ENCODE measurements around the gene DNAAF2. TPM values are rescaled to one million over a fixed set of nuclear protein-coding genes. Genes with fewer than 3 reads are reported as not detected.

Gene DNAAF2
- total and polyA plus RNA-seq, 2 of the 13 experiments (the other 11 are each of a cell fraction or from before 2014, with no cell fraction given), result 6.1 to 13.6 TPM

- TF ChIP-seq STAT5B (CRISPR knock-in tag; IDR thresholded peaks at IDR 0.05), result no peak
- no peak for TF ChIP-seq GABPA (IDR thresholded peaks at IDR 0.05; ENCODE audit: low read depth, low read length)
- no peak for TF ChIP-seq GABPA (CRISPR knock-in tag; IDR thresholded peaks at IDR 0.05; ENCODE audit: low read depth)
- TF ChIP-seq IKZF5 (CRISPR knock-in tag; IDR thresholded peaks at IDR 0.05), result no peak
- TF ChIP-seq LBX2 (CRISPR knock-in tag; IDR thresholded peaks at IDR 0.05; ENCODE audit: borderline replicate concordance), result no peak
- TF ChIP-seq SCMH1 (CRISPR knock-in tag; IDR thresholded peaks at IDR 0.05; ENCODE audit: borderline replicate concordance), result no peak
- peak; percentile 67; the same call in 1 of the 2 replicates for TF ChIP-seq BRF2 (CRISPR knock-in tag; IDR thresholded peaks at IDR 0.05)
- no peak for TF ChIP-seq FOXA1 (IDR thresholded peaks at IDR 0.05)
- TF ChIP-seq FOXA1 (CRISPR knock-in tag; IDR thresholded peaks at IDR 0.05), result no peak
- no peak for TF ChIP-seq ZEB1 (IDR thresholded peaks at IDR 0.05; ENCODE audit: insufficient replicate concordance, low read depth)
- no peak for TF ChIP-seq THRA (CRISPR knock-in tag; IDR thresholded peaks at IDR 0.05; ENCODE audit: borderline replicate concordance)
- TF ChIP-seq TOPORS (CRISPR knock-in tag; IDR thresholded peaks at IDR 0.05), result no peak
- no peak for TF ChIP-seq ZNF547 (CRISPR knock-in tag; IDR thresholded peaks at IDR 0.05)
- no peak for TF ChIP-seq PRDM4 (CRISPR knock-in tag; IDR thresholded peaks at IDR 0.05; ENCODE audit: borderline replicate concordance)
- TF ChIP-seq SMYD3 (CRISPR knock-in tag; IDR thresholded peaks at IDR 0.05), result no peak
- peak; percentile 87 for TF ChIP-seq ZNF616 (CRISPR knock-in tag; IDR thresholded peaks at IDR 0.05; ENCODE audit: low read depth)
- TF ChIP-seq ZMAT5 (CRISPR knock-in tag; IDR thresholded peaks at IDR 0.05; ENCODE audit: borderline replicate concordance, low read depth), result no peak
- TF ChIP-seq ADNP (CRISPR knock-in tag; IDR thresholded peaks at IDR 0.05), result no peak
- TF ChIP-seq TFDP2 (CRISPR knock-in tag; IDR thresholded peaks at IDR 0.05), result no peak
- no peak for TF ChIP-seq KAT8 (CRISPR knock-in tag; IDR thresholded peaks at IDR 0.05)
These were observed at the start of gene DNAAF2 (continued) for GRCh38 chr14:49634547-49635334.
